Daoy (cell line): Measurements from ENCODE around the gene HIRA. TPM values are rescaled to one million over a fixed set of nuclear protein-coding genes. Genes with fewer than 3 reads are reported as not detected.

Experiments used
- DNase-seq: peaks from one replicate; pipeline ENCODE4 v3.0.0-alpha.2; 2015; ENCODE audit warnings: low read depth
- total RNA-seq: library from RNA; depleted of rRNA; stranded (reverse); fragments of >200 nt; shearing (Covaris generic); gene quantifications from 2 replicates; pipeline ENCODE4 v1.2.3, GENCODE V29; 2014; rRNA removed

Gene HIRA
- total RNA-seq, 1 experiment from 2014 or later, result 16.6 TPM

DNA sequence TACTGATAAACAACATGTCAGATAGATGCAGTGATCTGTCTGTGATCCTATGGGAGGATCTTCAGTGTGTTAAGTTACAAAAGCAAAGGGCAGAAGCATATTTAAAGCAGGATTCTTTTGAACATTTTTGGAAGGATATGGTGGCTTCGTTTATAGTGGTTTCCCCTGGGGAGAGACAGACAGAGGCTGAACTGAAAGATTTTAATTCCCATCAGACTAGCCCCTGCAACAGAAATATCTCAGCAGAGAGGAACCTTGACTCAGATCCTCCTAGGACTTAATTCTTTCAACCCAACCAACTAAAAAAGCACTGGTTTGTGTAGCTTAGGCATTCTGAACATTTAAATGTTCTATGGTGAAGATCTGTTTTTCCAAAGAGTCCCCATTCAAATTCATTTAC, 145.7 kb downstream of the HIRA start:
- DNase-seq, result no peak

Other genes with a start within 250 kb of the HIRA start
- 1.7 and 3.2 TPM in 2 replicates for gene CLTCL1, start 140.0 kb downstream of the HIRA start, total RNA-seq
- gene MRPL40, start 812 bp upstream of the HIRA start, total RNA-seq, result 46.2 and 60.5 TPM in 2 replicates
- 22.3 and 28.8 TPM in 2 replicates for gene C22orf39, start 16.0 kb upstream of the HIRA start, total RNA-seq
- gene UFD1, start 47.5 kb upstream of the HIRA start, total RNA-seq, result 144 and 159 TPM in 2 replicates
- 49.5 and 51.4 TPM in 2 replicates for gene CDC45, start 48.2 kb upstream of the HIRA start, total RNA-seq
- gene CLDN5, start 92.7 kb upstream of the HIRA start, total RNA-seq, result 0.11 TPM in 1 of 2 replicates, not detected in the other